HG02759 (cell line): ENCODE data around the gene GALNT13.
A peak's percentile ranks its signal among the peaks of the same experiment; 100 is the strongest.
"Not testable (repeated sequence)": the region's sequence is repeated elsewhere in the genome, so short reads cannot be mapped to it uniquely, and the experiment has no call there.

Source experiments
- ATAC-seq: cut with Tn5 transposase; IDR thresholded peaks from one replicate; pipeline ENCODE4 v1.9.1; 2021; ENCODE audit warnings: mild to moderate bottlenecking, moderate library complexity; ENCODE audit not compliant: unreplicated experiment

GALNT13 gene

DNA sequence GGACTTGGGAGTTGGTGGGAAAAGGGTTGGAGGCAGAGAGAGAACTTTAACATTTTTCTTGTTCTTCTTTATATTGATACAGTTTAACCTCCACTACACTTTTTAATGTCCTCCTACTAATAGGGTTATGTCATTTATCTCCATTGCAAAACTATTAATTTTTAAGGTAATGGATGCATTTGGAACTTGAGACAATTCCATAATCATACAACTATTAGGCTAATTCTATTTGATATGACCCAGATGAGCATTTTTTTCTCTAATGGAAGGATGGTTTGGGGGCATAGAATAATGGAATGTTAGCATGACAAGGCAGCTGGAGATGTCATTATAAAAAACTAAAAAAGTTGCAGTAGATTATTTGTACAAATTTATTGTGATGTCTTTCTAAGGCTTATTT is 587.6 kb downstream of the GALNT13 start:
- ATAC-seq, result no peak

DNA sequence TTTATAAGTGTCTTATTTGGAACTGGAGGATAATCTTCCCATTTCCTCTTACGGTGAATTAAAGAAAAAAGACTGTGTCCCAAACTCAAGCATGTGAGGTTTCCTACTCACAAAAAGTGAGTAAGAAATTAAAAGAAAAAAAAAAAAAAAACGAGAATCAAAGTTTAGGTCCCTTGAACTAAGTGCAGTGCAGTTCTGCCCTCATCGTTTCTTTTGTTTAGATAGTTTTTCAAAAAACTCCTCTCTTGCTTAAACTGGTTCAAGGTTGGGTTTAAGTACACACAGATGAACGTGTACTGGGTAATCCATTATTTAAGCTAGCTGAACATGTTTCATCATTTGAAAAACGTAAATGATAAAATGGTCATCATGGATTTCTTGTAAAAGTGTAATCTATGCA is 590.9 kb downstream of the GALNT13 start:
- ATAC-seq, result no peak

DNA sequence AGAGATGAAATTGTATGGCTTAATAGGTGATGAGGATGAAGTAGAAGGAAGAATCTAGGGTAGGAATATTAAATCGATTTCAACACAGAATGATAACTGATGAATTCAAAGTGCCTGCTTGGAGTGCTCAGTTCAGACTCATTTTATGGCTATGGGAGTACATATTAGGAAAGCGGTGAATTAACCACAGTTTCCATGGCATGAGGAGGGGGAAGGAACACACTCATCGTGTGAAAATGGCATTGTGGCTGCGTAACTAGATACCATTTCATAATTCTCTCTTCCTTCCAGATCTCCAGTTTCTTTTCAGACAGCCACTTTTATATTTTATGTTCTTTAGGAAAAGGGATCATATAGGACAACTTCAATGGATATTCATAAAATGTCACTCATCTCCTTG is 594.5 kb downstream of the GALNT13 start:
- ATAC-seq, result no peak

DNA sequence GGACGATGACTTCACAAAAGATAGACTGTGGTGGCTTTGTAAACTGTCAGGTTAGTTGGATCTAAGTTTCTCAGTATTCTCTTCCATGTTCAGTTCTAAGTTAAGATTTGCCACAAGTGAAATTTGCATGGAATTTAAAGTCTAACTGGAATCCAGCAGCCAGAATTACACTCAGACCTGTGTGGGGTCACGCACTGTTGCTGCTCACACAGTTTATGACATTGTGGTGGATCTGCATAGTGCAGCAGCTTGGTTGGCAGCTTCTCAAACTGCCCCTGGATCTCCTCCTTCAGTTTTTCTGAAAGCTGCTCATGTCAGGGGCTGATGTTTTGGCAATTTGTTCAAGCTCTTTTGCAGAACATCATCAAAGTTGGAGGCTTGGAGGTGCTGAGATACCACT is 598.7 kb downstream of the GALNT13 start:
- no peak for ATAC-seq

DNA sequence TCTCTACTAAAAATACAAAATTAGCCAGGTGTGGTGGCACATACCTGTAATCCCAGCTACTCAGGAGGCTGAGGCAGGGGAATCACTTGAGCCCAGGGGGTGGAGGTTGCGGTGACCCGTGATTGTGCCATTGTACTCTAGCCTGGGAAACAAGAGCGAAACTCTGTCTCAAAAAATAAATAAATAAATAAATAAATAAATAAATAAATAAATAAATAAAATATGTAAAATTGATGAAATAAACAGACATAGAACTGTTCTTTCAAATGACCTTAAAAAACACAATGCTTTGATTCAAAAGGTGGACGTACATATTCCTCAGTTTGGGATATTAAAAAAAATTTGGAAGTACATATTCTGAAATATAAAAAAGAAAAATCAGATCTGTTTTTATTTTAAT is 599.8 kb downstream of the GALNT13 start:
- not testable (repeated sequence) for ATAC-seq

DNA sequence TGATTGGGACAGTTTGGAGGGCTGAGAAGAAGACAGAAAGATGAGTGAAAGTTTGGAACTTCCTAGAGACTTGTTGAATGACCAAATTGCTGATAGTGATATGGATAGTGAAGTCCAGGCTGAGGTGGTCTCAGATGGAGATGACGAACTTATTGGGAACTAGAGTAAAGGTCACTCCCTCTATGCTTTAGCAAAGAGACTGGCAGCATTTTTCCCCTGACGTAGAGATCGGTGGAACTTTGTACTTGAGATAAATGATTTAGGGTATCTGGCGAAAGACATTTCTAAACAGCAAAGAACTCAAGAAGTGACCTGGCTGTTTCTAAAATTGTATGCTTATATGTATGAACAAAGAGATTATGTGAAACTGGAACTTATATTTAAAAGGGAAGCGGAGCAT is 605.6 kb downstream of the GALNT13 start:
- ATAC-seq, result no peak

DNA sequence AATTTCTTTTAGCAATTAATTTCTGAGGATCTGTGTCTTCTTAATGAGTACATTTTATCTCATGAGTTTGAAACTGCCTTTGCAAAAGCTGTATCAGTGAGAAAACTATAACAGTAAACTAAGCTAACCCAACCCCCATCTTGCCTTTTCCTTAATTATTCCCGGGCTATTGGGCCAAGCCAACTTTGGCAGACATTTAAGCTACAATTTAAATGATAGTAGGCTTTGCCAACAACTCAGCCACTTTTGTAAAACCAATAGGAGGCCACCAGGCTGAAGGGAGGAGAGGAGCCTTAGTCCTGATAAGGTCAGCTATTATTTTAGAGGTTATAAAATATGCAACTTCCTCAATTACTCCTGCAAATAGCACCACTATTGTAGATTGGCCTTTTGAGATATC is 608.8 kb downstream of the GALNT13 start:
- ATAC-seq, result no peak

DNA sequence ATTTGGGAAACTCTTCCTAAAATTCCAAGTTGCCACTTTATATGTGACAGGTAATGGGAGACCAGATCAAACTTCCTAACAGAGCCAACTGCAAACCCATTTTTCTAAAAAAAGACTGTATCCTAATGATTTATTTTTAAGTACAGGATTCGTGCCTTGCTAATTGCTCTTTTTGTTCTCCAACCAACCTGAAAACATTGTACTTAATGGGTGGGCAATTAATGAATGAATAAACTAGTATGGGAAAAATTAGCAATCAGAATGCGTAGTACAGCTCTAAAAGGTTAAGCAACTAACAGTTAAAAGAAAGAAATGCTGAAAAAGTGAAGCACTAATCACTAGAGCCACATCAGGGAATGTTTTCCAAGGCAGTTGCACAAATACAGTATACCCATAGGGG is 609.6 kb downstream of the GALNT13 start:
- ATAC-seq, result no peak

DNA sequence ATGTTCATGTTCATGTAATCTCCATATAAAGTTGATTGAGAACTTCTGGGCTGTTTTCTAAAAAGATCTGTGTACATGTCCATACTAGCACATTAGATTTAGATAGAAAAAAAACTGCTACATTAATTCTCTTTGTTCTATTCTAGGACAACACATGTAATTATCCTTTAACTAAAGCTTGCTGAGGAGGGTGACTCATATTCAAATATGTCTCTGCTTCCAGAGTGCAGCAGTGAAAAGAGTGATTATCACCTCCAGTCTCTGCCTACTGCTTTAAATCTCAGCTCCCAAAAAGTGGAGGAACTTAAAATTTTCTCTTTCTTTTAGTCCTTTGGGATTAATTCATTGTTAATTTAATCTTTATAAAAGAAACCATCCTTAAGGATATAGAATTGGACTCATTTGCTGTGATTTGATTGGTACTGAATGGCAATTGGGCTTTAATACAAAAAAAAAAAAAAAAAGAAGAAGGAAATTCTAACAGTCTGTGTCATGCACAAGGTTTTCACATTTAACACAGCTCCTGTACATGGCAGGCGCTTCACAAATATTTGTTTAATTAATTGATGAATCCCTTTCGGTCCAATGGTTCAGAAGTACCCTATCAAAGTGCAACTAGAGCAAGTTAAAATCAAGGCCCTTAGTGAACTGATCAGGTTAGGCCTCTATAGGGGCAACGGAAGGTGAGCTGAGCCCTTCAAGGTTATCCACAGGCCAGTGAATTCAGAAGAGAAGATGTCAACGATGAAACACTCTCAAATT is 612.8 kb downstream of the GALNT13 start:
- no peak for ATAC-seq

DNA sequence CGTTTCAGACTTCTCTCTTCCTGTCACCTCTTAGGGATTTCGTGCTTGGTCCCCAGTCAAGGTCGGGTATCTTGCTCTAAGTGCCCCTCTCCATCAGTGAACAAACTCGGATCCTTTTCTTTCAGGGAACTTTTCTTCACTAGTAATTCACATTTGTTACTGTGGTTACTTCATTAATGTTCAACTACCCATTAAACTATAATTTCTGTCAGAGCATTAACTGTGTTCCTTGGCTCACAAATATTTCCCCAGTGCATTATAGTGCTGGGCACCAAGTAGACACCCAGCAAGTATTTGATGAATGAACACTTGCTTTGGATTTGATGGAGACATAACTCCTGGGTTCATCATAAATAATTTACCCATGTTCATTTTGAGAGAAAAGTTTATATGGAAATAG is 617.1 kb downstream of the GALNT13 start:
- no peak for ATAC-seq

DNA sequence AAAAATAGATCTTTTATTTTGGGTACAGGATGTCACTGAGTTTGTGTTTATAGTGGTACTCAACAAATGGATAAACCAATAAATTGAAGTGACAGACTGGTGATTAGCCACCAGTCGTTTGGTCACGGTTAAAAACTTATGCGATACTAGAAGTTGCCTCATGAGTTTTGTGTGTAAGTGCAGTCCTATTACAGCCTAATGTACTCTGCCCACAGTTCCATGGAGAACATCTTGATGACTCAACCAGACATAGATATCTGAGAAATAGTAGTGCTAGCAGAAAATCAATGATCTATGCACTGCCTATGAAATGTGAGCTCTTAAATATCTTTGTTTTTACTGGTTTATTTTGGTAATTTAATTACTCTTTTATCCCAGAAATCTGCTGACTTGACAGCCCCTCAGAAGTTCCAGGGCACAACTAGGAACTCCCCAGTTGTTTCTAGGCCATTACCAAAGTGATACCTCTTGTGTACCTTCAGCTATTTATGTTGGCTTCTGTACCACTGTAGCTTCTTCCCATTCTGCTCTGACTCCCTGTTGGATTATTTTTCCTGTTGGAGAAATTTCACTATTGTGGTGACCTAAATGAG is 617.6 kb downstream of the GALNT13 start:
- ATAC-seq, result no peak

DNA sequence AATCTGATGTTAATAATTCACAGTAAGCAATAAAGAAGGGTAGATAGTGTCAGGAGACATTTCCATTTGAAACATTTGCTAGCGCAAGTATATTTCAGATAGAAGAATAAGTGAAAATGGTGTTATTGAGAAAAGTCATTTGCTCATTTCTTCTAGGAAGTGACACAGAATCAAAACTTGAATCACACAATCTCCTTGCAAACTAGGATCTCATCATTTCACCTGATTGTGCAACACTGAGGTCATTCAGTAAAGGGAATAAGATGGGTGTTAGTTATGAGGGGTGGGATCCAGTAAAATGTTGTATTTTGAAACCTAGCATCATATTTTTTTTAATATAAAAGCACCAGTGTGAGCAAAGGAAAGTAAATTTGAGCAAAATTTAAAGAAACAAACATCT is 618.8 kb downstream of the GALNT13 start:
- no peak for ATAC-seq

DNA sequence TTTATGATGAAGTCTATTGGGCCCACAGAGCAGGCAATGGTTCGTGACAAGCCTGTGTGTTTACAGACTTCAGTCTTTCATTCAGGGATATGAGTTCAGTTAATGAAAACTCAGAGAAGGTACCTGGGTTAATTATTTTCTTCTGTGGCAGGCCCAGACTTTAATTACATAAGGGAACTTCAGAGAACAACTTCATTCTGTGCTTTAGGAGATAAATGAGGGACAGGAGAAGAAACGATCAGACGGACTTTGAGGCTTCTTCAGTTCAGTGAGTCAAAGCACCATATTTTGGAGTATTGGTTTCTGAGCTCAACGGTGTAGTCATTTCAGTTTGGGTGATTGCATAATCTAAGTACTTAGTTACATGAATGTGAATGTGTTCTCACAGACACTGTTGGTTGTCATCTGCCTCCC is 623.7 kb downstream of the GALNT13 start:
- ATAC-seq, result peak; percentile 72

DNA sequence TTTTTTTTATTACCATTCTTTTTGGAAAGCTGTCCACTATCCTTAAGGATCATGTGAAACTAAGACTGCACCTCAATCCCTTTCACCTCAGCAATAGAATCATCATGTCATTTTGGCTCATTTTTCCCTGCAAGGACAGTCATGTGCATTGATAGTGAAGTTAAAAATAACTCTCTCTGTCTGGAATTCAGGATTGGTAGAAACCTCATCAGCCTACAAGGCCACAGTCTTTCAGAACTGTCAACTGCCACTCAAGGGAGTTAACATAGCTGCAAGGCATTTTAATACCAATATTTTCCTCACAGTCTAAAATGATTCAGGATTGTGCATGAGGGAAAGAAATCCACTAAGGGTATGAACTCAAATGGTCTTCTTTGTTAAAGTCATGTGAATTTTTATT is 625.3 kb downstream of the GALNT13 start:
- ATAC-seq, result no peak
